Measurements from ENCODE around the gene RNU1-3.
"Not testable (repeated sequence)": the region's sequence is repeated elsewhere in the genome, so short reads cannot be mapped to it uniquely, and the experiment has no call there.

RNU1-3 gene

GRCh38 chr1:16666502-16667413 lies at the start of gene RNU1-3:
RNU1-3 (minus strand) TSS chr1:16666948.
- DNase-seq (ENCODE audit: low read depth) = not testable (repeated sequence)

DNA sequence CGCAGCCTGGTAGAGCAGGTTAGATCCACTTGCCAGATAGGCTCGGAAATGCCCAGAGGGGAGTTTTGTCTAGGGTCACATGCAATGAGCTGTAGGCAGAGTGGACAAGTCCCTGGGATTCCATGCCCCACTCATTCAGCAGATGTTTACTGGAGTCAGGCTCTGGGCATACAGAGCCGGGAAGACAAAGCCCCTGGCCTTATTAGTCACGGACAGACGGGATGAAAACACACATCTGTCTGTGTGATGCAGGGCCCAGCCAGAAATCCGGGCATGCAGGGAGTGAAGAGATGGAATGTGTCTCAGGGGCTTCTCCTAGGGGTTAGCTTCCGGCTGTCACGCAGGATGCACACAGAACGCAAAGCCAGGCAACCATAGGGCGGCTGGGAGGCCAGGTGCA lies 46.7 kb upstream of the RNU1-3 start:
- DNase-seq (ENCODE audit: low read depth) = not testable (repeated sequence)

DNA sequence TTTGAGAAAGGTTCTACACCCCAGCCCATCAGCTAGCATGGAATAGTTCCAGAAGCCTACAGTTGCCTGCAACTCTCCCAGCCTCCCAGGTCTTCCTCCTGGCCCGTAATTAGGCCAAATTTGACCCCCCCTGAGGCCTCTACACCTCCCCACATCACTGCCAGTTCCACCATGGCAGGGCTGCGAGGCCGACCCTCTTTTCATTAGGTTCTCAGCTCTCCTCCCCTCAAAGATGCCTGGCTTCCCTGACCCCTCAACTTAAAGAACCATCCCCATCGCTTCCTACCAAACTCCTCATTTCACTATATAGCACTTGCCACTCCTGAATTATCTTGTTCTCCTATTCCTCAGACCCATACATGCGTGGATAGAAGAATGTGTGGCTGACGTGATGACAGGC lies 46.2 kb upstream of the RNU1-3 start:
- DNase-seq (ENCODE audit: low read depth) = not testable (repeated sequence)

- DNase-seq (ENCODE audit: low read depth) = not testable (repeated sequence)
Measured at GRCh38 chr1:16712582-16712981, 45.8 kb upstream of the RNU1-3 start.

GRCh38 chr1:16712131-16712530 lies 45.4 kb upstream of the RNU1-3 start:
- DNase-seq (ENCODE audit: low read depth) = not testable (repeated sequence)

DNA sequence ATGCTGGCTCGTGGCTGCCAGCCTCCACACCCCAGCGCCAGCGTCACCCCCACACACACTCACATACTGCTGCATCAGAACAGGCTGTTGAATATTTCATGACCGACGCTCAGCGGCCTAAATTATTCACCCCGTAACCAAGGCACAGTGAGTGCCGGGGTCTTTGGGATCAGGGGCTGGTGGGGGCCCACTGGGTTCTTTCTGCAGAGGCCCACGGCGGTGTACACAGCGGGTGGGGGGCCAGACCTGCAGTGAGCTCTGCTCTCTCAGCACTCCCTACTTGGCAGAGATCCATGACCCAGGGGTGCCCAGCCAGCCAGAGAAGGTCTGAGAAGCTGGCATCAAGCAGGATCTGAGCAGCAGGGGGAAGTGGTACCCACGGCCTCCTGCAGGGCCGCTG lies 43.9 kb upstream of the RNU1-3 start:
- DNase-seq (ENCODE audit: low read depth) = not testable (repeated sequence)

DNA sequence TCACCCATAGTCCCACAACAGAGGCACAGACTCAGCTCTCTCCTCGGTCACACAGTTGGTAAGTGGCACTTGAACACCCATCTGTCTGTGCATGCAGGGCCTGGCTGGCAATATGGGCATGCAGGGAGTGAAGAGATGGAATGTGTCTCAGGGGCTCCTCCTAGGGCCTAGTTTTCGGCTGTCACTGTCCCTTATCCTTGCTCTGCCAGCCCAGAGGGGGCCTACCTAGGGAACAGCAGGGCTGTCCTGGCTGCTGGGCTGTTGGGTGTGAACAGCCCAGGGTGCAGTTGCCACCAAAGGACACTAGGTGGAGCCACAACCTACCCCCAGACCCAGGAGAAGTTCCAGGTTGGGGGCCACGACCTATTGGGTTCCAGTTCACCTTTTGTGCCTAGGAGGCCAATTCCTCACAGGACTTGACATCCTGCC lies 42.9 kb upstream of the RNU1-3 start:
- DNase-seq (ENCODE audit: low read depth) = not testable (repeated sequence)

- not testable (repeated sequence) for DNase-seq (ENCODE audit: low read depth)
Measured at GRCh38 chr1:16708704-16709103, 42.0 kb upstream of the RNU1-3 start.

- DNase-seq (ENCODE audit: low read depth) = not testable (repeated sequence)
Measured at GRCh38 chr1:16707130-16708093, 40.7 kb upstream of the RNU1-3 start.

DNA sequence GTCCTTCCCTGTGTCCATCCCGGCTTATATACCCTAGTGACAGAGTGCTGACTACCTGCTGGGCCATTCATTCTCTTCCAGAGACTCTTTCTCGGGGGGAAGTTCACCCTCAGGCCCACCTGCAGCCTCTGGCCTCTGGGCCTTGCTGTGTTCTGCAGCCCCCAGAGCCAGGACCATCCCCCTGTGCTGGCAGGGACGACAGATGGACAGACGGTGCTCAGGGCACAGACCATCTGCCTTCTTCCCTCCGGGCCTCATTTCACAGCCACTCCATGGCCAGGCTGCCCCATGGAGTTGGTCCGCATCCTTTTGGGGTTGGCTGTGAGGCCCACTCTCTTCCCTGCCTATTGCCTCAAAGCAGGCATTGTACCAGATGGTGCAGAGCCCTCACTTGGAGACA lies 39.6 kb upstream of the RNU1-3 start:
- not testable (repeated sequence) for DNase-seq (ENCODE audit: low read depth)

DNA sequence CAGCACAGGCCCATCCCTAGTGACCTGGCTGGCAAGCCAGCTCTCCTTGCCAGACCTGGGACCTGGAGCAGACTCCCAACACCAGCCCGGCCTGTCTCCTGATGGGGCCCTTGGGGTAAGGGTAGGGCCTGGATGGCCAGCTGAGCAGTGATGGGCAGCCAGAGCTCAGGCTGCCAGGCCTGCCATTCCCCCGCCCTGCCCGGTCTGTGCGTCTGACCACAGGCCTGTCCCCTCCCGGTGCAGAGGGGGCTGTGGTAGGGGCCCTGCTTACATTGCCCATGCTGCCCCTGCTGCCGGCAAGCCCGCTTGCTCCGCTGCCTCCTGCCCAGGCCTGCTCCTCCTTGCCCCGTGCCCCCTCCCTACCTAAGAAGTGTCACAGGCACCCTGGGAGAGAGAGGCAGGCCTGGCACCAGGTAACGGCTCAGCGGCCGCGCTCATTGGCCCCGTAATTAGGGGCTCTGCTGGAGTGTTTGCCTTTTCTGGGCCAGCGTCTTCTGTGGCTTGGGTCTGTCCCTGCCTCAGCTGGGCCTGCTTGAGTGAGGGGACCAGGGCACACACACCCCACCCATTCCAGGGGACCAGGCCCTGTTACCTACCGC lies 37.9 kb upstream of the RNU1-3 start:
- DNase-seq (ENCODE audit: low read depth) = not testable (repeated sequence)

DNA sequence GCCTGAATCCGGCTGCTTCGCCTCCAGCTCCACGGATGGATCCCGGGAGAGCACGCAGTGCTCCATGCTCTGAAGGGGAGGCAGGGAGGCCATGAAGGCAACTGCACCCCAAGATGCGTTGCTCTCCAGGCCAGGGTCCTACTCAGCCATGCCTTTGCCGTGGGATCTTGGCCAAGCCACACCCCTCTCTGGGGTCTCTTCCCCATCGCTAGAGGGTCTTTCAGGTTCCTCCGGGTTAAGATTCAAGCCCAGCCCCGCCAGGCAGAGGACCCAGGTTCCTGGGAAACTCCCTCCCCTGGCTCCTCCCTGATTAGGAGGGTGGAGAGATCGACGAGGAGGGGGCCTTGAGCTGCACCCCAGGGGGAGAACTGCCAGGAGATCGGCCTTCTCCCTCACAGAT lies 37.3 kb upstream of the RNU1-3 start:
- not testable (repeated sequence) for DNase-seq (ENCODE audit: low read depth)

- DNase-seq (ENCODE audit: low read depth) = not testable (repeated sequence)
Measured at GRCh38 chr1:16703602-16704001, 36.9 kb upstream of the RNU1-3 start.

GRCh38 chr1:16703141-16703540 lies 36.4 kb upstream of the RNU1-3 start:
- DNase-seq (ENCODE audit: low read depth) = not testable (repeated sequence)

DNA sequence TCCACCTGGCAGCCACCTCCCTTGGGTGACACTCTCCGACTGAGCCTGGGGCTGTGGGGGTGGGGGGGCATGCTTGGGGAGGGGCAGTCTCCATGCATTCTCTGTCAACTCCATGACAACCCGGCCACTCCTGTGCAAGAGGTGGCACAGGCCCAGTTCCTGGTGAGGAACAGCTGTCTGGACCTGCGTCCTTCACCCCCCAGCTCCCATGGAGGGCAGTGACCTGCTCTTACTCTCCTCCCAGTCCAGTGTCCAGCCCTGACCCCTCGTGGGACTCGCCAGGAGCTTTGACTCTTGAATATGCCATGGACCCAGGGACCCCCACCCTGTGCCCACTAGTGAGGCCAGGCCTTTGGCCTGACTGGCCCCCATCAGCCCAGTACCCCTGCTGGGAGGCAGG lies 35.5 kb upstream of the RNU1-3 start:
- not testable (repeated sequence) for DNase-seq (ENCODE audit: low read depth)

- DNase-seq (ENCODE audit: low read depth) = not testable (repeated sequence)
Measured at GRCh38 chr1:16701189-16701588, 34.4 kb upstream of the RNU1-3 start.

DNA sequence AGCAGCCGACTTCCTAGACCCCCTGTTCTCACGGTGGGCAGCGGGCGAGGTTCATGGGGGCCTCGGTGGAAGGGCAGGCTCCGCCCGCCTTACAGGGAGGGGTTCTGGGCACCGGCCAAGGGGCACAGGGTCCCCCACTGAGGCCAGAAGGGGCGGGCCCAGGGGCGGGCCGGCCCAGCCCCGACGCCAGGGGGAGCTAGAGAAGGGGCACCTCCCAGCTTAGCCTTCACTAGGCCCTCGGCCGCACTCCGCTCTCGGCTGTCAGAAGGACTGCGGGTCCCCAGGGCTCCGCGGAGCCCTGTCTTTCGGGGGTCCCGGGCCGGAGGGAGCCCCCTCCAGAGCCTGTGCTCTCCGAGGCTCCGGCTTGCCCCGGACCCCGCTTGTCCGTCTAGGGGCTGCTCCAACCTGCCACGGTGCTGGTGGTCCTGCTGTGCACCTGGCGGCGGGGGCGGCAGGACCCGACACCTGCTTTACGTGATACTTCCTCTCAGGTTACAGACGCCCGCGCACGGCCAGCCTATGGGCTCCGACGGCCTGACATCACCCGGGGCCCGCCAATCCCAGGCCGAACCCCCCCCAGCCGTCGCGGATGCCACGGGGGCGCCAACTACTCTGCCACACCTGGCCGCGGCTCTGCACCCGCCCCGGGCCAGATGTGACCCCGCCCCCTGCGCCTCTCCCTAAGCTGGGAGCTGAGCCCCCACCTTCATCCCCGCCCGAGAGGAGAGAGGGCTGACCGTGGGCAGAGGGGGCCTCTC lies 33.6 kb upstream of the RNU1-3 start:
- not testable (repeated sequence) for DNase-seq (ENCODE audit: low read depth)

DNA sequence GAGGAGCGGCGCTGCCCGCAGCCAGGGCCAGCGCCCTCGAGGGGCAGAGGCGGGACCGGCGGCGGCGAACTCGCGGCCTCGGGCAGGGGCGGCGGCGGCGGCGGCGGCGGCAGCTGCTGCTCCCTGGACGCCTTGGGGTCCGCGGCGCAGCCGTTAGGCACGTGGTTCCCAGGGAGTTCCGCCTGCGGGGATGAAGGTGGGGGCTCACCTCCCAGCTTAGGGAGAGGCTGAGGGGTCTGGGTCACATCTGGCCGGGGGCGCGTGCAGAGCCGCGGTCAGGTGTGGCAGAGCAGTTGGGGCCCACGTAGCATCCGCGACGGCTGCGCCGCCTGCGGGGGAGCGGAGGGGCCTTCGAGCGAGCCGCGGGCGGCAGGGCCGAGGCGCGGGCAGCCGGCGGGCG lies 32.7 kb upstream of the RNU1-3 start:
- not testable (repeated sequence) for DNase-seq (ENCODE audit: low read depth)

DNA sequence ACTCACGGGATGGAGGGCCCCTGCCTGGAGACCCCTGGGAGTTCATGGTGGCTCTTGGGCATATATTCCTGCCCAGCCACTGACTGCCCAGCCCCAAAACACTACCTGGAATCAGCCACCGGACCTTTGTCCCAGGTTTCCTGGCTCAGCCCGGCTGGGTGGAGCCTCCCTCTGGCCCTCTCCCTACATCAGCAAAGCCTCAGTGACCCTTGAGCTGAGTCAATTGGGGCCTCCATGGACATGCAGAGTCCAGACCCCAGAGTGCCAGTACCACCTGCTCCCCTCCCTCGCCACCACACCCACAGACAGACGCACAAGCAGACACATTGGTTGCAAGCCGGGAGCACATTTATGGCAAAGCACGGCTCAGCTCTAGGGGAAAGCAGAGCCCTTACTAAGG lies 30.4 kb upstream of the RNU1-3 start:
- not testable (repeated sequence) for DNase-seq (ENCODE audit: low read depth)

DNA sequence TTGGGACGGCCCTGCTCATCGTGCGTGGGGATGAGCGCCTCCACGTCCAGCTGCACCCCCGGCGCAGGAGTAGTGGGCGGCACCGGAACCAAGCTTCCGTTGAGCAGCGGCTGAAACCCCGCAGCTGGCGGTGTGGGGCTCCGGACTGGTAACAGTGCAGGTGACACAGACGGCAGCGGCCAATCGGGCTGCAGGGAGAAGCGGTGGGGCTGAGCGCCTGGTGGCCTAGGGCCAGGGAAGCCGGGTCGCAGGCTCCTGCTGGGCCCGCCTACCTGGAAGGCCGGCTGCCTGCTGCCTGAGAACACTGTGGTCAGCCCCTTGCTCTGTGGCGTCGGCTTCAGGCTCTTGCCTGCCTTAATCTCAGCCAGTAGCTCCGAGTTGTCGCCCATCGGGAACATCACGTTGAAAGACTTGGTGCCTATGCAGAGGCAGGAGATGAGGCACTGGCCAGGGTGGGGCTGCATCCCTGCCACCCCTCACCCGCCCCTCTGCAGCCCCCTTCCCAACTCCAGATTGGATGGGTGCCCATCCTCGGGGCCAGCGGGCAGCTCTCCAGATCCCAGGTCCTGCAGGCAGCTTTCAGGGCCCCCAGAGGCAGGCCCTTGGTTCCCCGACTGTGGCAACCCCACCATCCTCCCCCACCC lies 29.9 kb upstream of the RNU1-3 start:
- DNase-seq (ENCODE audit: low read depth) = not testable (repeated sequence)

DNA sequence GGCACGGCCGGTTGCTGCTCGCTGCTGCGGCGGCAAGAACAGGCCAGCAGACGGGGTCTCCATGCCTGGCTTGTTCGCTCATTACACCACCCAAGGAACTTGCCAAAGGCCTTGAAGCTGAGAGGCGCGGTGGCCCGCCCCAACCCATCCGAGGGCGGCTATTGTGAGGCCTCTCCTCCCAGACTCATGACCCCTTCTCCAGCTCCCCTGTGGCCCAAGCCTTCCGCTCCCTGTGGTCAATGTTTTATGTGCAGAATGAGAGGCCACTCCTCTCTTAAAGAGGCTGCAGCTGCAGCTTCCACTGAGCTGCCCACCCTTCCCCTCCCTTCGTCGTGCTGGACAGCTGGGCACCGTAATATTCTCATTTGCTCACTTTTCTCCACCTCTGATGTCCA lies 27.6 kb upstream of the RNU1-3 start:
- DNase-seq (ENCODE audit: low read depth) = not testable (repeated sequence)

Measured in stimulated activated CD8-positive, alpha-beta memory T cell treated with anti-CD3 and anti-CD28 coated beads, Interleukin-12 subunit alpha, Interleukin-12 subunit beta, amount 100 ng/mL, for 1 hour (primary cell).